ENCODE results near the gene GIMAP6.
"Not testable (repeated sequence)": the region's sequence is repeated elsewhere in the genome, so short reads cannot be mapped to it uniquely, and the experiment has no call there.

The GIMAP6 gene

GRCh38 chr7:150631866-150632864, at the start of gene GIMAP6:
Gene GIMAP6, minus strand, starts transcription at chr7:150632385. Its CDS starts 2,243 bp downstream, at chr7:150630142.
- peak; percentile 60 for DNase-seq

- DNase-seq = not testable (repeated sequence)
Observed at GRCh38 chr7:150680364-150680763, 48.2 kb upstream of the GIMAP6 start.

GRCh38 chr7:150678601-150679000, 46.4 kb upstream of the GIMAP6 start:
- peak; percentile 70 for DNase-seq

GRCh38 chr7:150676854-150677253, 44.7 kb upstream of the GIMAP6 start:
- not testable (repeated sequence) for DNase-seq

- not testable (repeated sequence) for DNase-seq
Observed at GRCh38 chr7:150676276-150676675, 44.1 kb upstream of the GIMAP6 start.

GRCh38 chr7:150675714-150676113, 43.5 kb upstream of the GIMAP6 start:
- DNase-seq = no peak

GRCh38 chr7:150671798-150672585, 39.8 kb upstream of the GIMAP6 start:
- not testable (repeated sequence) for DNase-seq

- DNase-seq = no peak
Observed at GRCh38 chr7:150668977-150669376, 36.8 kb upstream of the GIMAP6 start.

GRCh38 chr7:150668472-150668911, 36.3 kb upstream of the GIMAP6 start:
- DNase-seq = peak; percentile 76

- DNase-seq = no peak
Observed at GRCh38 chr7:150666412-150666811, 34.2 kb upstream of the GIMAP6 start.

GRCh38 chr7:150665896-150666295, 33.7 kb upstream of the GIMAP6 start:
- DNase-seq = no peak

- peak; percentile 81 for DNase-seq
Observed at GRCh38 chr7:150665089-150665748, 33.0 kb upstream of the GIMAP6 start.

GRCh38 chr7:150663802-150664494, 31.8 kb upstream of the GIMAP6 start:
- DNase-seq = no peak

GRCh38 chr7:150662821-150663220, 30.6 kb upstream of the GIMAP6 start:
- DNase-seq = not testable (repeated sequence)

- DNase-seq = no peak
Observed at GRCh38 chr7:150660939-150661613, 28.9 kb upstream of the GIMAP6 start.

GRCh38 chr7:150657526-150657925, 25.3 kb upstream of the GIMAP6 start:
- no peak for DNase-seq

- no peak for DNase-seq
Observed at GRCh38 chr7:150656047-150656446, 23.9 kb upstream of the GIMAP6 start.

- no peak for DNase-seq
Observed at GRCh38 chr7:150654692-150655091, 22.5 kb upstream of the GIMAP6 start.

GRCh38 chr7:150649080-150649385, 16.8 kb upstream of the GIMAP6 start:
- DNase-seq = no peak

GRCh38 chr7:150648353-150649079, 16.3 kb upstream of the GIMAP6 start:
- DNase-seq = no peak
